Left ventricle myocardium inferior (tissue), 1 donor: ENCODE measurements around the gene SLC38A2. TPM values are rescaled to one million over a fixed set of nuclear protein-coding genes. Genes with fewer than 3 reads are reported as not detected.
"Not testable (repeated sequence)": the region's sequence is repeated elsewhere in the genome, so short reads cannot be mapped to it uniquely, and the experiment has no call there.

Experiments
- DNase-seq: peaks from one replicate; pipeline ENCODE4 v3.0.0-alpha.2; 2020
- H3K27ac ChIP-seq: fragments of 200-600 bp; replicated peaks from 2 replicates; pipeline ENCODE4 v1.8.0; 2021
- H3K27me3 ChIP-seq: fragments of 200-600 bp; 2 replicates; pipeline ENCODE4 v1.8.0; 2021; ENCODE audit warnings: low read depth
- H3K36me3 ChIP-seq: fragments of 200-600 bp; 2 replicates; pipeline ENCODE4 v1.8.0; 2021
- H3K4me1 ChIP-seq: fragments of 200-600 bp; 2 replicates; pipeline ENCODE4 v1.8.0; 2021
- H3K4me3 ChIP-seq: fragments of 200-600 bp; 2 replicates; pipeline ENCODE4 v1.8.0; 2021; ENCODE audit warnings: mild to moderate bottlenecking, moderate library complexity
- H3K9me3 ChIP-seq: fragments of 200-600 bp; replicated peaks from 2 replicates; pipeline ENCODE4 v1.8.0; 2021
- CTCF ChIP-seq: fragments of 200-600 bp; IDR thresholded peaks from 2 replicates; pipeline ENCODE4 v1.8.0; 2021; ENCODE audit warnings: antibody characterized with exemption, mild to moderate bottlenecking, borderline replicate concordance
- intact Hi-C: fragments of 100-400 bp; cut with micrococcal nuclease; formaldehyde crosslinking; loops from one replicate; pipeline ENCODE4 v1.11.0; 2022
- total RNA-seq: library from RNA; stranded (reverse); fragmentation: NEBNext Ultra II Directional; extraction: Animal tissue kit (Norgen Biotek cat#: 25700); gene quantifications from one replicate; pipeline ENCODE4 v1.2.1, GENCODE V29; 2021
- donor health status: DM: no; HTN: yes; CAD: no; lungs with severe emphysema.

SLC38A2 gene
- total RNA-seq, 1 donor from 2014 or later, result 129 TPM

DNA sequence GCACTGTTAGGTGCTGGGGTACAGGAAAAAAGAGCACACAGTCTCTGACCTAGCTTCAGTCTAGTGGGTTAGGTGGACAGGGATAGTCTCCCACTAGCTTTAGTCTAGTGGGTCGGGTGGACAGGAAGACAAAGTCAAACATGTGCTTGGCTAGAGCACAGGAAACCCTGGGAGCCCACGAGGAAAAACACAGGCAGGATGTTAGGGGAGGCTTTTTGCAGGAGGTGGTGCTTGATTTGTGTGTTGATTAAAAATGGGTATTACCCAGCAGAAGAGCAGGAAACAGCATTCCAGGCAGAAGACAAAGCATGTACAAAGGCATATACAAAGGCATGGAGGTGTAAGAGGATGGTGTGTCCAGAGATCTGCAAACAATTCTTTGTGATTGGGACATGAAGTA is 23.3 kb downstream of the SLC38A2 start:
- H3K27ac ChIP-seq, result no peak overlapping the region
- no peaks in the 10 kb centered on the region for H3K27me3 ChIP-seq
- no peaks in the 10 kb centered on the region for H3K36me3 ChIP-seq
- no peaks in the 10 kb centered on the region for H3K9me3 ChIP-seq
- no peaks in the 10 kb centered on the region for H3K4me1 ChIP-seq
- H3K4me3 ChIP-seq, result no peak overlapping the region
- TF ChIP-seq CTCF, result no peak
- no peak for DNase-seq
- intact Hi-C loops, result no loop called here

DNA sequence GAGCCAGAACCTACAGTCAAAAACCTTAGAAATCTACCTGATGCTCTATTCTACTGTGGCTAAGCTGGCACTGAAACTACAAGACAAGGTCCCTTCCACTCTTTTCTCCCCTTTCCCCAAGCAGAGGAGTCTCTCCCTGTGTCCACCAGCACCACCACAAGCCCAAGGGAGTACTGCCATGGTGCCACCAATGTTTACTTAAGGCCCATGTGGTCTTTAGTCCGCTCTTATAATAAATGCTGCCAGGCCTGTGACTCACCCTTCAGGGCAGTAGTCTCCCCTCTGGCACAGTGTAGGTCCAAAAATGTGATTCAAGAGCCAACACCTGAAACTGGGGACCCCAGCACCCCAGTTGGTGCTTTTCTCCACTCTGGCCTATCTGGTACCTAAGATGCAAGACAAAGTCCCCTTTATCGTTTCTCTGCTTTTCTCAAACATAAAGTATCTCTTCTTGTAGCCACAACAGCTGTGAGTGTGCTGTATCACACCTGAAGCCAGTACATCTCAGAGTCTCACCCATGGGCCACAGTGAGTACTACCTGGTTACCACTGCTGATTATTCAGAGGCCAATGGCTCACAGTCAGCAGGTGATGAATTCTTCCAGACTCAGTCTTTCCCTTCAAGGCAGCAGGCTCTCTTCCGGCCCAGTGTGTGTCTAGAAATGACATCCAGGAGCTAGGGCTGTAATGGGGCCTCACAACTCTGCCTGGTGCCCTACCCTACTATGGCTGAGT is 29.3 kb downstream of the SLC38A2 start:
- Histone ChIP-seq H3K27me3 (no peaks in the 10 kb centered on the region), H3K27ac (no peak overlapping the region), H3K36me3 (no peaks in the 10 kb centered on the region), H3K4me1 (no peaks in the 10 kb centered on the region), H3K9me3 (no peaks in the 10 kb centered on the region), H3K4me3 (no peak overlapping the region)
- intact Hi-C loops, result no loop called here
- TF ChIP-seq CTCF, result no peak
- no peak for DNase-seq

DNA sequence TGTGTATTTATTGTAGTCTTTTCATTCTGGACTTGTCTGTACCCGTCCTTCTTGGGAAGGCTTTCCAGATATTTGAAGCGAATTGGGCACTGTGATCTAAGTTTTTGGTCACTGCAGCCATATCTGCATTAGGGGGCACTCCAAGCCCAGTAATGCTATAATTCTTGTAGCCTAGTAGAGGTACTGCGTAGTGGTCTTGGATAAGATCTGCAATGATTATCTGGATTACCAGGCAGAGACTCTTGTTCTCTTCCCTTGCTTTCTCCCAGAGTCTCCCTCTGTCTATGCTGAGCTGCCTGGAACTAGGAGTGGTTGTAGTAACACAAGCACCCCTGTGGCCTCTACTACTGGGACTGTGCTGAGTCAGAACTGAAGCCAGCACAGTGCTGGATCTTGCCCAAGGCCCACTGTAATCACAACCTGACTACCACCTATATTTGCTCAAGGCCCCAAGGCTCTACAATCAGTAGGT is 30.0 kb downstream of the SLC38A2 start:
- DNase-seq, result no peak
- Histone ChIP-seq H3K27ac (no peak overlapping the region), H3K27me3 (no peaks in the 10 kb centered on the region), H3K36me3 (no peaks in the 10 kb centered on the region), H3K9me3 (no peaks in the 10 kb centered on the region), H3K4me1 (no peaks in the 10 kb centered on the region), H3K4me3 (no peak overlapping the region)
- intact Hi-C loops, result no loop called here
- peak; percentile 75 for TF ChIP-seq CTCF

DNA sequence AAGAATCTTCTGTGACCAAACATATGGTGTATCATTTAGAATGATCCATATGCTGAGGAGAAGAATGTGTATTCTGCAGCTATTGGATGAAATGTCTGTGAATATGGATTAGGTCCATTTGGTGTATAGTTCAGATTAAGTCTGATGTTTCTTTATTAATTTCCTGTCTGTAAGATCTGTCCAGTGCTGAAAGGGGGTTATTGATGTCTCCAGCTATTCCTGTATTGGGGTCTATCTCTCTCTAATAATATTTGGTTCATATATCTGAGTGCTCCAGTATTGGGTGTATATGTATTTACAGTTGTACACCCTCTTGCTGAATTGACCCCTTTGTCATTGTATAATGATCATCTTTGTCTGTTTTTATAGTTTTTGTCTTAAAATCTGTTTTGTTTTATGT is 33.5 kb downstream of the SLC38A2 start:
- Histone ChIP-seq H3K4me3 (no peak overlapping the region), H3K4me1 (no peaks in the 10 kb centered on the region), H3K9me3 (peaks cover 2% of the 10 kb centered on the region), H3K36me3 (no peaks in the 10 kb centered on the region), H3K27me3 (no peaks in the 10 kb centered on the region), H3K27ac (no peak overlapping the region)
- no peak for DNase-seq
- no peak for TF ChIP-seq CTCF
- intact Hi-C loops, result no loop called here

GRCh38 chr12:46332260-46332659 is 40.3 kb downstream of the SLC38A2 start:
- H3K27ac ChIP-seq, result no peak overlapping the region
- H3K4me3 ChIP-seq, result no peak overlapping the region
- H3K4me1 ChIP-seq, result no peaks in the 10 kb centered on the region
- intact Hi-C loops, result no loop called here
- H3K27me3 ChIP-seq, result no peaks in the 10 kb centered on the region
- no peaks in the 10 kb centered on the region for H3K36me3 ChIP-seq
- H3K9me3 ChIP-seq, result peaks cover 25% of the 10 kb centered on the region
- TF ChIP-seq CTCF, result no peak
- DNase-seq, result no peak

DNA sequence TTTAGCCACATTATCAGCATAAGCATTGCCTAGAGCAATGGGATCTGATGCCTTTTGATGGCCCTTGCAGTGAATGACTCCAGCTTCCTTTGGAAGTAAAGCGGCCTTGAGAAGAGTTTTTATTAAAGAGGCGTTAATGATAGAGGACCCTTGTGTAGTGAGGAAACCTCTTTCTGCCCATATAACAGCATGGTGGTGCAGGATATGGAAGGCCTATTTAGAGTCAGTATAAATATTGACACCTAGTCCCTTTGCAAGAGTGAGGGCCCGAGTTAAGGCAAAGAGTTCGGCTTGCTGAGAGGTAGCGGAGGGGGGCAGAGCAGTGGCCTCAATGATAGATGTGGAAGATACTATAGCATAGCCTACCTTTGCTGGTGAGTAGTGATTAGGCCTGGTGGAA is 47.5 kb downstream of the SLC38A2 start:
- H3K36me3 ChIP-seq, H3K27ac ChIP-seq, intact Hi-C loops, H3K4me3 ChIP-seq, H3K4me1 ChIP-seq, H3K27me3 ChIP-seq, DNase-seq: not testable (repeated sequence)
- H3K9me3 ChIP-seq, result peaks cover 26% of the 10 kb centered on the region
